NB4 (cell line): ENCODE measurements around the gene RSPO3.

Source experiments
- DNase-seq: peaks from one replicate; pipeline ENCODE4 v3.0.0; 2010; ENCODE audit warnings: low read depth
- H3K4me3 ChIP-seq: one replicate; pipeline ENCODE4 v1.5.1; 2011; ENCODE audit warnings: mild to moderate bottlenecking, low read depth, low read length, moderate library complexity
- MAX ChIP-seq: IDR thresholded peaks from 2 replicates; pipeline ENCODE4 v1.6.1; 2011; ENCODE audit warnings: low read depth, low read length
- MYC ChIP-seq: IDR thresholded peaks from 2 replicates; pipeline ENCODE4 v1.6.1; 2011; ENCODE audit warnings: low read depth, low read length
- POLR2A ChIP-seq: IDR thresholded peaks from 2 replicates; pipeline ENCODE4 v1.6.1; 2011; ENCODE audit warnings: mild to moderate bottlenecking; ENCODE audit not compliant: insufficient read length; ENCODE audit errors: extremely low read depth
- TF ChIP-seq, protein P1 (sequence below): IDR thresholded peaks from one replicate; pipeline ENCODE4 v1.5.1; 2012; ENCODE audit warnings: low read depth, low read length

The RSPO3 gene

GRCh38 chr6:127102299-127102698 is 16.2 kb upstream of the RSPO3 start:
- no peak overlapping the region for H3K4me3 ChIP-seq
- no peak; the same call in 1 of the 2 replicates for TF ChIP-seq MAX
- peak; percentile 91 for DNase-seq

GRCh38 chr6:127102859-127103258 is 15.6 kb upstream of the RSPO3 start:
- TF ChIP-seq, protein P1, sequence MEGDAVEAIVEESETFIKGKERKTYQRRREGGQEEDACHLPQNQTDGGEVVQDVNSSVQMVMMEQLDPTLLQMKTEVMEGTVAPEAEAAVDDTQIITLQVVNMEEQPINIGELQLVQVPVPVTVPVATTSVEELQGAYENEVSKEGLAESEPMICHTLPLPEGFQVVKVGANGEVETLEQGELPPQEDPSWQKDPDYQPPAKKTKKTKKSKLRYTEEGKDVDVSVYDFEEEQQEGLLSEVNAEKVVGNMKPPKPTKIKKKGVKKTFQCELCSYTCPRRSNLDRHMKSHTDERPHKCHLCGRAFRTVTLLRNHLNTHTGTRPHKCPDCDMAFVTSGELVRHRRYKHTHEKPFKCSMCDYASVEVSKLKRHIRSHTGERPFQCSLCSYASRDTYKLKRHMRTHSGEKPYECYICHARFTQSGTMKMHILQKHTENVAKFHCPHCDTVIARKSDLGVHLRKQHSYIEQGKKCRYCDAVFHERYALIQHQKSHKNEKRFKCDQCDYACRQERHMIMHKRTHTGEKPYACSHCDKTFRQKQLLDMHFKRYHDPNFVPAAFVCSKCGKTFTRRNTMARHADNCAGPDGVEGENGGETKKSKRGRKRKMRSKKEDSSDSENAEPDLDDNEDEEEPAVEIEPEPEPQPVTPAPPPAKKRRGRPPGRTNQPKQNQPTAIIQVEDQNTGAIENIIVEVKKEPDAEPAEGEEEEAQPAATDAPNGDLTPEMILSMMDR, result no peak
- TF ChIP-seq MAX, result no peak
- no peak for TF ChIP-seq POLR2A
- TF ChIP-seq MYC, result no peak
- DNase-seq, result no peak
- H3K4me3 ChIP-seq, result no peak overlapping the region

DNA sequence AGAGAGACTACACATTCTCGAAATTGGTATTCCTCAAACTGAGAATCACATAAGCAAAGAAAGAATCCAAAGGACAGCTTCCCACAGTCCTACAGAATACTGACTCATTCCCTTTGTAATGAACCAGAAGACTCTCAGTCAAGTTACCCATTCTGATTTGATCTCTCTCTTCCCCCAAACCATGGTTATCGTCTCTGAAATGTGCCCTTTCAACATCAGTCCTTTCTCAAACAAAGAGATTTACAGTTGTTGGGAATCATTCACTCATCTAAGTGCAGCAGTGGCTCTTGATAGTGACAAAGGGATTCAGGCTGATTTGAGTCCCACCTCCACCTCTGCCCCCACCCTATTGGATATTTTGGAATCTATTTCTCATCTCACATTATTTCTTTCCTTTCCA is 15.0 kb upstream of the RSPO3 start:
- no peak for TF ChIP-seq MAX
- no peak for TF ChIP-seq POLR2A
- TF ChIP-seq, protein P1, result no peak
- TF ChIP-seq MYC, result no peak
- no peak for DNase-seq
- H3K4me3 ChIP-seq, result no peak overlapping the region

DNA sequence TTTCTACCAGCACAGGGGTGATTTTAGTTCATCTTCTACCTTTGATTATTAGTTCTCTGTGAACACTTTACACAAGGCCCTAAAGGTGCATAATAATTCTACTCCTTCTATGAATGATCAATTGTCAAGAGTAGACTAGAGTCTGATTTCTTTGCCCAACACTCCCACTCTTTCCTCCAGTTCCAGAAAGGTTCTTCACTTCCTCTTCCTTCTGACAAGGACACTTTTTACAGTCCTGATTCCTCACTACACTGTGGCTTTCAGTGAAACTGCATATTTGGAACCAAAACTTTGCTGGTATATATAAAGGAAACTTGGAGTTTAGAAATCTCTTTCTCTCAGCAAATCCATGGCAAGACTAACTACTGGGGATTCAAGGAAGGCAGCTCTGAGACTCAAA is 10.6 kb upstream of the RSPO3 start:
- TF ChIP-seq MYC (no peak), MAX (no peak), POLR2A (no peak)
- TF ChIP-seq, protein P1, result no peak
- H3K4me3 ChIP-seq, result no peak overlapping the region
- DNase-seq, result peak; percentile 13

- TF ChIP-seq POLR2A (no peak), MAX (no peak), MYC (no peak)
- DNase-seq, result no peak
- H3K4me3 ChIP-seq, result no peak overlapping the region
These were observed 7.8 kb upstream of the RSPO3 start for GRCh38 chr6:127110712-127111111.

DNA sequence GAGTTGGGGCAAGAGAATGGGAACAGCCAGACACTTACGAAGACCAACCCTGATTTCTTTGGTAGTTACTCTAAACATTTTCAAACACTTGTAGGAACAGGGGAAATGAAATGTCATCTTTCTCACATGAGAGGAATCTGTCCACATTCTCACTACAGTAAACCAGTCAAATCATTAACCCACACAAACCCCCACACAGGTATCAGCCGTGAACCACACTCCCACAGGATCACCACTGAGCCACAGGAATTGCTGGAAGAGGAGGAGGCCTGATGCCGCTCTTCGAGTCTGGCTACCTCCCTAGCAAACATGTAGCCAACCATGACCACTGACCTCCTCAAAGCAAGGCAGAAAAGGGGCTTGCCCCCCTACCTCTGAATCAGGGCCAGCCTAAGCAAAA is 6.9 kb upstream of the RSPO3 start:
- no peak overlapping the region for H3K4me3 ChIP-seq
- DNase-seq, result no peak
- TF ChIP-seq, protein P1, result no peak

GRCh38 chr6:127114214-127114760 is 4.2 kb upstream of the RSPO3 start:
- no peak for TF ChIP-seq MYC
- no peak for TF ChIP-seq MAX
- no peak for TF ChIP-seq POLR2A
- TF ChIP-seq, protein P1, result no peak
- DNase-seq, result no peak
- no peak overlapping the region for H3K4me3 ChIP-seq
